WTC11 (cell line): ENCODE measurements around the gene KAZN.

Experiments used
- FOXJ3 ChIP-seq: sonication (generic); formaldehyde crosslinking; IDR thresholded peaks from 2 replicates; pipeline ENCODE4 v1.9.0; 2021; ENCODE audit warnings: missing genetic modification reagents, mild to moderate bottlenecking, borderline replicate concordance
- MXD4 ChIP-seq: fragments of 250-450 bp; sonication (Bioruptor Pico); IDR thresholded peaks from 2 replicates; pipeline ENCODE4 v1.8.0; 2021; ENCODE audit warnings: mild to moderate bottlenecking, moderate library complexity, borderline replicate concordance
- OVOL2 ChIP-seq: fragments of 250-450 bp; sonication (Bioruptor Pico); IDR thresholded peaks from 2 replicates; pipeline ENCODE4 v1.9.0; 2021; ENCODE audit warnings: mild to moderate bottlenecking, borderline replicate concordance
- ZNF121 ChIP-seq: sonication (generic); formaldehyde crosslinking; IDR thresholded peaks from 2 replicates; pipeline ENCODE4 v1.8.0; 2023; ENCODE audit warnings: missing genetic modification reagents
- ZNF416 ChIP-seq: fragments of 250-450 bp; sonication (Bioruptor Pico); IDR thresholded peaks from 2 replicates; pipeline ENCODE4 v1.9.0; 2021; ENCODE audit warnings: mild to moderate bottlenecking, inconsistent platforms
- TF ChIP-seq, protein P1 (sequence below): fragments of 200-600 bp; IDR thresholded peaks from 2 replicates; pipeline ENCODE4 v1.8.0; 2022; ENCODE audit warnings: antibody characterized with exemption
- TF ChIP-seq, protein P2 (sequence below): sonication (generic); formaldehyde crosslinking; IDR thresholded peaks from 2 replicates; pipeline ENCODE4 v1.8.1; 2022; ENCODE audit warnings: missing genetic modification reagents, borderline replicate concordance
- TF ChIP-seq, protein P3 (sequence below): sonication (generic); formaldehyde crosslinking; IDR thresholded peaks from 2 replicates; pipeline ENCODE4 v1.8.0; 2022; ENCODE audit warnings: mild to moderate bottlenecking, missing genetic modification reagents
- TF ChIP-seq, protein P4 (sequence below): sonication (generic); formaldehyde crosslinking; conservative IDR thresholded peaks from 2 replicates; pipeline ENCODE4 v1.8.1; 2022; ENCODE audit warnings: mild to moderate bottlenecking, missing genetic modification reagents
- TF ChIP-seq, protein P5 (sequence below): sonication (generic); formaldehyde crosslinking; IDR thresholded peaks from 2 replicates; pipeline ENCODE4 v1.8.0; 2022; ENCODE audit warnings: mild to moderate bottlenecking, missing genetic modification reagents

DNA sequence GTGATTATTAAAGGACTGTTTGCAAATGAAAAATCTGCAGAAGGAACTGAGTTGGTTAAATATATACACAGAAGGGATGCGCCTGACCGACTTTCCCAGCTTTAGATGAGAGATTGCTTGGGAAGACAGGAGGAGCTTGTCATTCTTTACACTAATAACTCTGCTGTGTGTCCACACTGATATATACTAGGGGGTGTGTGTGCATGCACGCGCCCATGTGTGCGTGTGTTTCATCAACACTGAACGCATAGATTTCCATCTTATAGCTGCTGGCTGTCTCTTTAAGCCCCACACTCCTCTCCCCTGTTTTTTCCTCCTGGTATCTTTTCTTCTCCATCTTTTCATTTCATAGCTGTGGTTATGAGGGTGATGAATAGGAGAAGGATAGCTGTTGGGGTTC is 6.9 kb upstream of the KAZN start:
- TF ChIP-seq MXD4 (CRISPR knock-in tag) (no peak), FOXJ3 (CRISPR knock-in tag) (no peak), ZNF416 (no peak), ZNF121 (no peak), OVOL2 (no peak)
- TF ChIP-seq, protein P1, sequence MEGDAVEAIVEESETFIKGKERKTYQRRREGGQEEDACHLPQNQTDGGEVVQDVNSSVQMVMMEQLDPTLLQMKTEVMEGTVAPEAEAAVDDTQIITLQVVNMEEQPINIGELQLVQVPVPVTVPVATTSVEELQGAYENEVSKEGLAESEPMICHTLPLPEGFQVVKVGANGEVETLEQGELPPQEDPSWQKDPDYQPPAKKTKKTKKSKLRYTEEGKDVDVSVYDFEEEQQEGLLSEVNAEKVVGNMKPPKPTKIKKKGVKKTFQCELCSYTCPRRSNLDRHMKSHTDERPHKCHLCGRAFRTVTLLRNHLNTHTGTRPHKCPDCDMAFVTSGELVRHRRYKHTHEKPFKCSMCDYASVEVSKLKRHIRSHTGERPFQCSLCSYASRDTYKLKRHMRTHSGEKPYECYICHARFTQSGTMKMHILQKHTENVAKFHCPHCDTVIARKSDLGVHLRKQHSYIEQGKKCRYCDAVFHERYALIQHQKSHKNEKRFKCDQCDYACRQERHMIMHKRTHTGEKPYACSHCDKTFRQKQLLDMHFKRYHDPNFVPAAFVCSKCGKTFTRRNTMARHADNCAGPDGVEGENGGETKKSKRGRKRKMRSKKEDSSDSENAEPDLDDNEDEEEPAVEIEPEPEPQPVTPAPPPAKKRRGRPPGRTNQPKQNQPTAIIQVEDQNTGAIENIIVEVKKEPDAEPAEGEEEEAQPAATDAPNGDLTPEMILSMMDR = no peak
- TF ChIP-seq, protein P2, sequence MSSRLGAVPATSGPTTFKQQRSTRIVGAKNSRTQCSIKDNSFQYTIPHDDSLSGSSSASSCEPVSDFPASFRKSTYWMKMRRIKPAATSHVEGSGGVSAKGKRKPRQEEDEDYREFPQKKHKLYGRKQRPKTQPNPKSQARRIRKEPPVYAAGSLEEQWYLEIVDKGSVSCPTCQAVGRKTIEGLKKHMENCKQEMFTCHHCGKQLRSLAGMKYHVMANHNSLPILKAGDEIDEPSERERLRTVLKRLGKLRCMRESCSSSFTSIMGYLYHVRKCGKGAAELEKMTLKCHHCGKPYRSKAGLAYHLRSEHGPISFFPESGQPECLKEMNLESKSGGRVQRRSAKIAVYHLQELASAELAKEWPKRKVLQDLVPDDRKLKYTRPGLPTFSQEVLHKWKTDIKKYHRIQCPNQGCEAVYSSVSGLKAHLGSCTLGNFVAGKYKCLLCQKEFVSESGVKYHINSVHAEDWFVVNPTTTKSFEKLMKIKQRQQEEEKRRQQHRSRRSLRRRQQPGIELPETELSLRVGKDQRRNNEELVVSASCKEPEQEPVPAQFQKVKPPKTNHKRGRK (CRISPR knock-in tag) = no peak
- TF ChIP-seq, protein P3, sequence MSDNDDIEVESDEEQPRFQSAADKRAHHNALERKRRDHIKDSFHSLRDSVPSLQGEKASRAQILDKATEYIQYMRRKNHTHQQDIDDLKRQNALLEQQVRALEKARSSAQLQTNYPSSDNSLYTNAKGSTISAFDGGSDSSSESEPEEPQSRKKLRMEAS (CRISPR knock-in tag) = no peak
- TF ChIP-seq, protein P4, sequence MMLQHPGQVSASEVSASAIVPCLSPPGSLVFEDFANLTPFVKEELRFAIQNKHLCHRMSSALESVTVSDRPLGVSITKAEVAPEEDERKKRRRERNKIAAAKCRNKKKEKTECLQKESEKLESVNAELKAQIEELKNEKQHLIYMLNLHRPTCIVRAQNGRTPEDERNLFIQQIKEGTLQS (CRISPR knock-in tag) = no peak
- TF ChIP-seq, protein P5, sequence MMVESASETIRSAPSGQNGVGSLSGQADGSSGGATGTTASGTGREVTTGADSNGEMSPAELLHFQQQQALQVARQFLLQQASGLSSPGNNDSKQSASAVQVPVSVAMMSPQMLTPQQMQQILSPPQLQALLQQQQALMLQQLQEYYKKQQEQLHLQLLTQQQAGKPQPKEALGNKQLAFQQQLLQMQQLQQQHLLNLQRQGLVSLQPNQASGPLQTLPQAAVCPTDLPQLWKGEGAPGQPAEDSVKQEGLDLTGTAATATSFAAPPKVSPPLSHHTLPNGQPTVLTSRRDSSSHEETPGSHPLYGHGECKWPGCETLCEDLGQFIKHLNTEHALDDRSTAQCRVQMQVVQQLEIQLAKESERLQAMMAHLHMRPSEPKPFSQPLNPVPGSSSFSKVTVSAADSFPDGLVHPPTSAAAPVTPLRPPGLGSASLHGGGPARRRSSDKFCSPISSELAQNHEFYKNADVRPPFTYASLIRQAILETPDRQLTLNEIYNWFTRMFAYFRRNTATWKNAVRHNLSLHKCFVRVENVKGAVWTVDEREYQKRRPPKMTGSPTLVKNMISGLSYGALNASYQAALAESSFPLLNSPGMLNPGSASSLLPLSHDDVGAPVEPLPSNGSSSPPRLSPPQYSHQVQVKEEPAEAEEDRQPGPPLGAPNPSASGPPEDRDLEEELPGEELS (CRISPR knock-in tag) = no peak
